ENCODE measurements around the gene HMGA1.

DNA sequence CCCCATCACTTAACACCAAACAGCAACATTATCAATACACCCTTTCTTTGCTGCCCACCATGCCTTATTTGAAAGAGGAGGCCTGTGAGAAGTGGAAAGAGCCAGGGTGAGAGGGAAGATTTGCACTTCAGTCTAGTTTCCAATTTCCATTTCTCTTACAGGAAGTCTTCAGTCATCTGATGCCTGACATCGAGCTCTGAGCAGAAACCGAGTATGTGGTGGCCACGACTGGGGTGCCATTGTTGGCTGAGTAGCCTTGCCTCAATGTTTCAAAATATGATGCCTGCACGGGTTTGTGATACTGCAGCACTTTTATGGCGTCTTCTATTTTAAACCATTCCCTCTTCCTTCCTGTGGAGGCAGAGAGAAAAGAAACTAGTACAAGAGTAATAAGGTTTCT lies 51.9 kb downstream of the HMGA1 start:
- TF ChIP-seq, protein P1, sequence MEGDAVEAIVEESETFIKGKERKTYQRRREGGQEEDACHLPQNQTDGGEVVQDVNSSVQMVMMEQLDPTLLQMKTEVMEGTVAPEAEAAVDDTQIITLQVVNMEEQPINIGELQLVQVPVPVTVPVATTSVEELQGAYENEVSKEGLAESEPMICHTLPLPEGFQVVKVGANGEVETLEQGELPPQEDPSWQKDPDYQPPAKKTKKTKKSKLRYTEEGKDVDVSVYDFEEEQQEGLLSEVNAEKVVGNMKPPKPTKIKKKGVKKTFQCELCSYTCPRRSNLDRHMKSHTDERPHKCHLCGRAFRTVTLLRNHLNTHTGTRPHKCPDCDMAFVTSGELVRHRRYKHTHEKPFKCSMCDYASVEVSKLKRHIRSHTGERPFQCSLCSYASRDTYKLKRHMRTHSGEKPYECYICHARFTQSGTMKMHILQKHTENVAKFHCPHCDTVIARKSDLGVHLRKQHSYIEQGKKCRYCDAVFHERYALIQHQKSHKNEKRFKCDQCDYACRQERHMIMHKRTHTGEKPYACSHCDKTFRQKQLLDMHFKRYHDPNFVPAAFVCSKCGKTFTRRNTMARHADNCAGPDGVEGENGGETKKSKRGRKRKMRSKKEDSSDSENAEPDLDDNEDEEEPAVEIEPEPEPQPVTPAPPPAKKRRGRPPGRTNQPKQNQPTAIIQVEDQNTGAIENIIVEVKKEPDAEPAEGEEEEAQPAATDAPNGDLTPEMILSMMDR (IDR thresholded peaks at IDR 0.05): no peak
- TF ChIP-seq POLR2A (IDR thresholded peaks at IDR 0.05): no peak
